Duodenal mucosa (tissue), 2 donors: ENCODE data around the gene EIF4A3.
A peak's percentile ranks its signal among the peaks of the same experiment; 100 is the strongest.
"Not testable (repeated sequence)": the region's sequence is repeated elsewhere in the genome, so short reads cannot be mapped to it uniquely, and the experiment has no call there.

Experiments
- H3K27ac ChIP-seq: one replicate; pipeline ENCODE4 v1.7.0; 2013; ENCODE audit warnings: low read depth, low read length
- H3K27me3 ChIP-seq, 2 donors: one replicate each; pipeline ENCODE4 v1.7.0; 2013; ENCODE audit warnings: low read length in 2 of 2, control low read depth in 1 of 2; ENCODE audit not compliant: insufficient read depth in 2 of 2, control insufficient read depth in 1 of 2
- H3K36me3 ChIP-seq, 2 donors: one replicate each; pipeline ENCODE4 v1.7.0; 2013; ENCODE audit warnings: low read length in 2 of 2, control low read depth in 1 of 2; ENCODE audit not compliant: insufficient read depth in 2 of 2, control insufficient read depth in 1 of 2
- H3K4me1 ChIP-seq, 2 donors: one replicate each; pipeline ENCODE4 v1.7.0; 2013; ENCODE audit warnings: low read length in 2 of 2, control low read depth in 1 of 2; ENCODE audit not compliant: insufficient read depth in 2 of 2, control insufficient read depth in 1 of 2
- H3K4me3 ChIP-seq, 2 donors: one replicate each; pipeline ENCODE4 v1.7.0; 2013; ENCODE audit warnings: low read length in 2 of 2, low read depth in 1 of 2
- H3K9ac ChIP-seq, 2 donors: one replicate each; pipeline ENCODE4 v1.7.0; 2013; ENCODE audit warnings: low read length in 2 of 2, low read depth in 1 of 2
- H3K9me3 ChIP-seq, 2 donors: one replicate each; pipeline ENCODE4 v1.7.0; 2013; ENCODE audit warnings: low read length in 2 of 2, control low read depth in 1 of 2; ENCODE audit not compliant: control insufficient read depth in 1 of 2

The EIF4A3 gene

GRCh38 chr17:80095844-80096475, 51.0 kb downstream of the EIF4A3 start:
- H3K27ac ChIP-seq: no peak overlapping the region

GRCh38 chr17:80095038-80095843, 51.7 kb downstream of the EIF4A3 start:
- H3K27ac ChIP-seq: no peak overlapping the region
- no peaks in the 10 kb centered on the region for H3K27me3 ChIP-seq
- no peaks in the 10 kb centered on the region for H3K4me1 ChIP-seq
- H3K9me3 ChIP-seq: no peaks in the 10 kb centered on the region
- no peak overlapping the region for H3K9ac ChIP-seq
- no peaks in the 10 kb centered on the region for H3K36me3 ChIP-seq
- H3K4me3 ChIP-seq: no peak overlapping the region

More at GRCh38 chr17:80095844-80096475, 51.0 kb downstream of the EIF4A3 start:
- H3K4me1 ChIP-seq: no peaks in the 10 kb centered on the region
- H3K4me3 ChIP-seq: no peak overlapping the region
- no peaks in the 10 kb centered on the region for H3K27me3 ChIP-seq
- H3K9me3 ChIP-seq: no peaks in the 10 kb centered on the region
- no peak overlapping the region for H3K9ac ChIP-seq
- no peaks in the 10 kb centered on the region for H3K36me3 ChIP-seq

DNA sequence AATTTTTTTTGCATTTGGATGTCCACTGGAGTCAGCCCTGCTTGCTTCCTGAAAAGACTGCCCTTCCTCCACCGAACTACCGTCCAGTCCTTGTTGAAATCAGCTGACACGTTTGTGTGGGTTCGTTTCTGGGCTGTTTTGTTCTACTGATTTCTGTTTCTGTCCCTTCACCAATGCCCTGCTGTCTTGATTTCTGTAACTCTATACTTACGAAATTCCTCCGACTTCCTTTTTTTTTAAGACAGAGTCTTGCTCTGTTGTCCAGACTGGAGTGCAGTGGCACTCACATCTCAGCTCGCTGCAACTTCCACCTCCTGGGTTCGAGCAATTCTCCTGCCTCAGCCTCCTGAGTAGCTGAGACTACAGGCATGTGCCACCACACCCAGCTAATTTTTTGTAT, 54.0 kb downstream of the EIF4A3 start:
- Histone ChIP-seq H3K9me3 (no peaks in the 10 kb centered on the region), H3K9ac (no peak overlapping the region), H3K36me3 (no peaks in the 10 kb centered on the region), H3K4me3 (no peak overlapping the region), H3K4me1 (no peaks in the 10 kb centered on the region), H3K27ac (peak overlapping the region; percentile 36), H3K27me3 (no peaks in the 10 kb centered on the region)

DNA sequence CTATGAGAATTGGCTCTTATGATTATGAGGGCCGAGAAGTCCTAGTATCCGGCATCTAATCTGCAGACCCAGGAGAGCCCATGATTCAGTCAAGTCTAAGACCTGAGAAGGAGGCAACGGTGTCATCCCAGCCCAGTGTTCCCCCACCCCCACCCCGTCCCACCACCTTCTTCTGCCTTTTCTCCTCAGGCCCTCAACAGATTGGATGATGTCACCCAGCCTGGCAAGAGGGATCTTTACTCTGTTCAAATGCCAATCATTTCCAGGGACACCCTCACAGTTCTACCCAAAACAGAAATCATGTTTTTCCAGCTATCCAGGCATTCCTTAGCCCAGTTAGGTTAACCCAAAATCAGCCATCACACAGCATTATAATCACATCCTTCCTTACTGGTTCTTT, 55.6 kb downstream of the EIF4A3 start:
- Histone ChIP-seq H3K4me1 (no peaks in the 10 kb centered on the region), H3K4me3 (no peak overlapping the region), H3K27me3 (no peaks in the 10 kb centered on the region), H3K9ac (no peak overlapping the region), H3K9me3 (no peaks in the 10 kb centered on the region), H3K36me3 (no peaks in the 10 kb centered on the region), H3K27ac (no peak overlapping the region)

DNA sequence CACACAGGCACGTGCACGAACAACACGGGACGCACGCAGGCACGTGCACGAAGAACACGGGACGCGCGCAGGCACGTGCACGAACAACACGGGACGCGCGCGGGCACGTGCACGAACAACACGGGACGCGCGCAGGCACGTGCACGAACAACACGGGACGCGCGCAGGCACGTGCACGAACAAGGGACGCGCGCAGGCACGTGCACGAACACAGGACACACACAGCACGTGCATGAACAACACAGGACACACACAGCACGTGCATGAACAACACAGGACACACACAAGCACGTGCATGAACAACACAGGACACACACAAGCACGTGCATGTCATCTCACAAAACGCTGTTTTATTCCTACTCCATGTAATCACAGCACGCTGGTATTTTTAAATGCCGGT, 56.8 kb downstream of the EIF4A3 start:
- H3K36me3 ChIP-seq, H3K4me3 ChIP-seq, H3K27ac ChIP-seq, H3K27me3 ChIP-seq, H3K9me3 ChIP-seq, H3K4me1 ChIP-seq, H3K9ac ChIP-seq: not testable (repeated sequence)

GRCh38 chr17:80089762-80090161, 57.2 kb downstream of the EIF4A3 start:
- H3K4me1 ChIP-seq: no peaks in the 10 kb centered on the region

DNA sequence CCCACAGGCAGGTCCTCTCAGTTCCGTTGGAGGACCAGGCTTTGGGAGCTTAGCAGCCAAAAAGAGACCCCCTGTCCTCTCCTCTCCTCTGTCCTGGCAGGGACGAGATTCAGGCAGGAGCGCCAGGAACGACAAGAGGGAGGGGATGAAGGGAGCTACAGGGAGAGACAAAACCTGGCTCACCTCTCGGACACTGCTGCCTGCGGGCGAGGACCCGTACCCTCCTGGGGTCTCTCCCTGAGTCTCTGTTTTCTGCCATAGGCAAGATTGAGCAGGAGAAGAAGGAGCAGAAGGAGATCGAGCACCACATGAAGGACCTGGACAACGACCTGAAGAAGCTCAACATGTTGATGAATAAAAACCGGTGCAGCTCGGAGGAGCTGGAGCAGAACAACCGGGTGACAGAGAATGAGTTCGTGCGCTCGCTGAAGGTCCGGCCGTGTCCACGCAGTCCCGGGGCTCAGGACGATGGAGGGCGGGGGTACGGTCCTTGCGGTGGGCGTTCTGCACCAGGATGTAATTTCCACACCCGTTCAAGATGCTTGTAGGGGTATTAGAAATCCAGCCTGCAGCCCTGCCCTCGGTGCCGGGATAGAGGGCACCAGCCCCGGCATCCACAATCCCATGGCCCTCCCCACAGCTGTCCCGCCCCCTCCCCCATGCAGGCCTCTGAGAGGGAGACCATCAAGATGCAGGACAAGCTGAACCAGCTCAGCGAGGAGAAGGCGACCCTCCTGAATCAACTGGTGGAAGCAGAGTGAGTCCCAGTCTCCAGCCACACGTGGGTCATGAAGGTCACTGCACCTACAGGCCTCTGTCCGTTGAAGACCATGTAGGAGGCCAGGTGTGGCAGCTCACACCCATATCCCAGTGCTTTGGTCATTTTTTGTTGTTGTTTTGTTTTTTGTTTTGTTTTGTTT, 59.3 kb downstream of the EIF4A3 start:
- Histone ChIP-seq H3K27me3 (no peaks in the 10 kb centered on the region), H3K4me1 (no peaks in the 10 kb centered on the region), H3K9me3 (no peaks in the 10 kb centered on the region), H3K9ac (no peak overlapping the region), H3K4me3 (no peak overlapping the region), H3K27ac (no peak overlapping the region), H3K36me3 (no peaks in the 10 kb centered on the region)

More at GRCh38 chr17:80089762-80090161, 57.2 kb downstream of the EIF4A3 start:
- Histone ChIP-seq H3K9me3 (no peaks in the 10 kb centered on the region), H3K27ac (no peak overlapping the region), H3K9ac (no peak overlapping the region), H3K4me3 (no peak overlapping the region), H3K27me3 (no peaks in the 10 kb centered on the region), H3K36me3 (no peaks in the 10 kb centered on the region)

DNA sequence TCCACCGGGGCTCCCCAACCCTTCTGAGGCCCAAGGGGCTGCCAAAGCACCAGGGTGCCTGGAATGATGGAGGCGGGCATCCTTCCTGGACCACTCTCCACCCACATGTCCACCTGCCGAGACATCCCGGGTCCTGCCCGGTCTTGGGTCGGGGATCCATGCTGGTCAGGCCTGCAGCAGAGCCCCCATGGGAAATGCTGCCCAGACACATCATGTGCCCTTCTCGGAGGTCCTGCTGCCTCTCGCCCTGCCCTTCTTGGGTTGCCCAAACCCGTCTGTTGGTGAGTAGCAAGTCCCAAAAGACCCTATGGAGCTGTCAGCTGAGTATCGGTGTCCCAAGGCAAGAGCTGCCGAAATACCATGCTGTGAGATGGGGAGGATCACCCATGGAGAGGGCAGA, 60.3 kb downstream of the EIF4A3 start:
- H3K27me3 ChIP-seq: no peaks in the 10 kb centered on the region
- H3K36me3 ChIP-seq: no peaks in the 10 kb centered on the region
- no peak overlapping the region for H3K27ac ChIP-seq
- no peaks in the 10 kb centered on the region for H3K4me1 ChIP-seq
- H3K4me3 ChIP-seq: no peak overlapping the region
- H3K9me3 ChIP-seq: no peaks in the 10 kb centered on the region
- H3K9ac ChIP-seq: no peak overlapping the region

GRCh38 chr17:80086081-80086480, 60.8 kb downstream of the EIF4A3 start:
- Histone ChIP-seq H3K4me3 (no peak overlapping the region), H3K27ac (no peak overlapping the region), H3K9ac (no peak overlapping the region), H3K36me3 (no peaks in the 10 kb centered on the region), H3K4me1 (no peaks in the 10 kb centered on the region), H3K9me3 (no peaks in the 10 kb centered on the region), H3K27me3 (no peaks in the 10 kb centered on the region)

- H3K36me3 ChIP-seq: no peaks in the 10 kb centered on the region
- H3K9me3 ChIP-seq: no peaks in the 10 kb centered on the region
- no peak overlapping the region for H3K27ac ChIP-seq
- H3K4me3 ChIP-seq: no peak overlapping the region
- no peaks in the 10 kb centered on the region for H3K27me3 ChIP-seq
- H3K4me1 ChIP-seq: no peaks in the 10 kb centered on the region
- H3K9ac ChIP-seq: no peak overlapping the region
Measured at GRCh38 chr17:80084773-80085172, 62.2 kb downstream of the EIF4A3 start.
